ENCODE results near the gene ILRUN.
"Not testable (repeated sequence)": the region's sequence is repeated elsewhere in the genome, so short reads cannot be mapped to it uniquely, and the experiment has no call there.

ILRUN gene

DNA sequence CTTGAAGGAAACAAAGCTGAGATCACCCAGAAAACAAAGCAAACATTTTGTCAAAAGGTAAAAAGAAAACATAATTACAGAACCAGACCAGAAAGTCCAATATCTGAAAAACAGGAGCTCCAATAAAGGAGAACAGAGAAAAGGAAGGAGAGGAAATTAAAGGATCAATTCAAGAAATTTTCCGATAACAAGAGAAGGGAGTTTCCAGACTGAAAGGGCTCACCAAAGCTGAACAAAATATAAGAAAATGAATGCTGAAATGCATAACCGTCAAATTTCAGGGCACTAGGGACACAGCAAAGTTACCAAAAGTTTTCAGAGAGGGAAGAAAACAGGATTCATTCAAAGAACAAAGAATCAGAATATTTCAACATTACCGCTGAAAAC, 23.9 kb downstream of the ILRUN start:
- peak overlapping the region; percentile 66 for H3K4me3 ChIP-seq (ENCODE audit: low read depth, low read length)
- TF ChIP-seq, protein P1, sequence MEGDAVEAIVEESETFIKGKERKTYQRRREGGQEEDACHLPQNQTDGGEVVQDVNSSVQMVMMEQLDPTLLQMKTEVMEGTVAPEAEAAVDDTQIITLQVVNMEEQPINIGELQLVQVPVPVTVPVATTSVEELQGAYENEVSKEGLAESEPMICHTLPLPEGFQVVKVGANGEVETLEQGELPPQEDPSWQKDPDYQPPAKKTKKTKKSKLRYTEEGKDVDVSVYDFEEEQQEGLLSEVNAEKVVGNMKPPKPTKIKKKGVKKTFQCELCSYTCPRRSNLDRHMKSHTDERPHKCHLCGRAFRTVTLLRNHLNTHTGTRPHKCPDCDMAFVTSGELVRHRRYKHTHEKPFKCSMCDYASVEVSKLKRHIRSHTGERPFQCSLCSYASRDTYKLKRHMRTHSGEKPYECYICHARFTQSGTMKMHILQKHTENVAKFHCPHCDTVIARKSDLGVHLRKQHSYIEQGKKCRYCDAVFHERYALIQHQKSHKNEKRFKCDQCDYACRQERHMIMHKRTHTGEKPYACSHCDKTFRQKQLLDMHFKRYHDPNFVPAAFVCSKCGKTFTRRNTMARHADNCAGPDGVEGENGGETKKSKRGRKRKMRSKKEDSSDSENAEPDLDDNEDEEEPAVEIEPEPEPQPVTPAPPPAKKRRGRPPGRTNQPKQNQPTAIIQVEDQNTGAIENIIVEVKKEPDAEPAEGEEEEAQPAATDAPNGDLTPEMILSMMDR (IDR thresholded peaks at IDR 0.05; ENCODE audit: insufficient read depth, low read depth, low read length, missing control alignments), result no peak
- no peak for DNase-seq (ENCODE audit: low read depth)

DNA sequence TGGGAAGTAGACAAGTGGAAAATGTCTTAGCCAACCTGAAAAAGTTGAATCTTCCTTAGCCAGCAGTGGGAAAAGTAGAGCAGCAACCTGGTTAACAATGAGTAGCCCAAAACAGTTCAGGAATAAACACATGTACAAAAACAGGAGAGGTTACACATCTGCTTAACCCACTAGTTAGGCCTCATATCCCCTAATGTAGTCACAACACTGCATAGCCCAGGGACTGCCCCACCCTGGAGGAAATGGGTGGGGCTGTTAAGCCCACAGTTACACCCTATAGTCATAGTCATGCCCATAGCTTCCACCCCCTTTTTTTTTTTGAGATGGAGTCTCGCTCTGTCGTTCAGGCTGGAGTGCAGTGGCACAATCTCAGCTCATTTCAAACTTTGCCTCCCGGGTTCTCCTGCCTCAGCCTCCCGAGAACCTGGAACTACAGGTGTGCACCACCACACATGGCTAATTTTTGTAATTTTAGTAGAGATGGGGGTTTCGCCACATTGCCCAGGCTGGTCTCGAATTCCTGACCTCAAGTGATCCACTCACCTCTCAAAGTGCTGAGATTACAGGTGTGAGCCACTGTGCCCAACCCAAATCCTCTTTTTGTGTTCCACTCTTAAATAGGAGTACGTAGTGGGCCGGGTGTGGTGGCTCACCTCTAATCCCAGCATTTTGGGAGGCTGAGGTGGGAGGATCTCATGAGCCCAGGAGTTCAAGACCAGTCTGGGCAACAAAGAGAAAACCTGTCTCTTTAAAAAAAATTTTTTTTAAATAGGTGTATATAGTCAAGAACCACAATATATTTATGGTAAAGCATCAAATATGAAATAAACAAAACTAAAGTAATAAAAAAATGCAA, 24.5 kb downstream of the ILRUN start:
- DNase-seq (ENCODE audit: low read depth), result peak; percentile 94
- TF ChIP-seq, protein P1 (IDR thresholded peaks at IDR 0.05; ENCODE audit: insufficient read depth, low read depth, low read length, missing control alignments), result no peak
- H3K4me3 ChIP-seq (ENCODE audit: low read depth, low read length), result peak overlapping the region; percentile 66

DNA sequence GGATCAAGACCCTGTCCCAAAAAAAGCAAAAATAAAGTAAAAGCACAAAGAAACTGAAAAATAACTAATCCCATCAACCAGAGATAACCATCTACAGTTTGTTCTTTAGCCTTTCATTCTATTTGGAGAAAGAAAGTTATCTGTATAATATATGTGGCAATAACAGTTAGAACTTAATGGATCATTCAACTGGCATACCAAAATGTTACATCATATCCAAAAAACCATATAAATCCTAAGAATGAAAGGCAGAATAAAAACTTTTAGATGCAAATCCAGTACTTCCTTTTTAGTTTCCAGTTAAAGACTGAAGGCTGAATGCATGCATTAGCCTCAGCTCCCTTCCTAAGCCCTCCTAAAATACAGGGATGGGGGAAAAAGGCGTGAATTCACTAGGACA, 25.2 kb downstream of the ILRUN start:
- TF ChIP-seq, protein P1 (IDR thresholded peaks at IDR 0.05; ENCODE audit: insufficient read depth, low read depth, low read length, missing control alignments), result no peak
- no peak for DNase-seq (ENCODE audit: low read depth)
- H3K4me3 ChIP-seq (ENCODE audit: low read depth, low read length), result peak overlapping the region; percentile 44

DNA sequence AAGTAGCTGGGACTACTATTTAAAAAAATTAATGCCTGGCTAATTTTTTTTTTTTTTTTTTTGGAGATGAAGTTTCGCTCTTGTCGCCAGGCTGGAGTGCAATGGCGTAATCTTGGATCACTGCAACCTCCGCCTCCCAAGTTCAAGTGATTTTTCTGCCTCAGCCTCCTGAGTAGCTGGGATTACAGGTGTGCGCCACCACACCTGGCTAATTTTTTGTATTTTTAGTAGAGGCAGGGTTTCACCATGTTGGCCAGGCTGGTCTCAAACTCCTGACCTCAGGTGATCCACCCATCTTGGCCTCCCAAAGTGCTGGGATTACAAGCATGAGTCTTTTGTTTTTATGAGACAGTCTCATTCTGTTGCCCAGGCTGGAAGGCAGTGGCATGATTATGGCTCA, 27.8 kb downstream of the ILRUN start:
- H3K4me3 ChIP-seq (ENCODE audit: low read depth, low read length); DNase-seq (ENCODE audit: low read depth): not testable (repeated sequence)

DNA sequence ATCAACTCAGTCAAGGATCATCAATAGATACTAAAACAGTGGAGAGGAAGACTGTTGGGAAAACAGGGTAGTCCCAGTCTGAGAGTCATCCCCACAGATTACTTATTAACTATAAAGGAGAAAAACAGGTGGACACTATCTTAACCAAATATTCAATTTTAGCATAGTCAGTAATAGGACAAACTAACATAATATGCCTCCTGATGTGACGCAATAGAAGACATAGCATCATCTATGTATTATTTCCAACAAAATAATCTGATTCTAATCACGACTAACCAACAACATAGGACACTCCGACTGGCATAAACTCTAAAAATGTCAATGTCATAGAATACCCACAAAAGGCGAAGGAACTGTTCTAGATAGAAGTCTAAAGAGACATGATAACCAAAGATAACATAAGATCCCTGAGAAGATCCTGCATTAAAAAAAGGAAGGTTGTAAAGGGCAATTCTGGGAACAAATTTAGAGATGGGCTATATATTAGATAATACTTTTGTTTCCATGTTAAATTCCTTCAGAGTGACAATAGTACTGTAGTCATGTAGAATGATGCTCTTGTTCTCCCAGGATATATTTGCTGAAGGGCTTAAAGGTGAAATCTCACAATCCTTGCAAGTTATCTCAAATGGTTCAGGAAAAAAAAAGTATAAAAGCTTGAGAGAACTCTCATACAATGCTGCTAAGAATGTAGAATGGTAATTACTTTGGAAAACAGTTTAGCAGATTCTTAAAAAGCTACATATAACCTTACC, 28.9 kb downstream of the ILRUN start:
- DNase-seq (ENCODE audit: low read depth), result no peak
- TF ChIP-seq, protein P1 (IDR thresholded peaks at IDR 0.05; ENCODE audit: insufficient read depth, low read depth, low read length, missing control alignments), result no peak
- H3K4me3 ChIP-seq (ENCODE audit: low read depth, low read length), result no peak overlapping the region

DNA sequence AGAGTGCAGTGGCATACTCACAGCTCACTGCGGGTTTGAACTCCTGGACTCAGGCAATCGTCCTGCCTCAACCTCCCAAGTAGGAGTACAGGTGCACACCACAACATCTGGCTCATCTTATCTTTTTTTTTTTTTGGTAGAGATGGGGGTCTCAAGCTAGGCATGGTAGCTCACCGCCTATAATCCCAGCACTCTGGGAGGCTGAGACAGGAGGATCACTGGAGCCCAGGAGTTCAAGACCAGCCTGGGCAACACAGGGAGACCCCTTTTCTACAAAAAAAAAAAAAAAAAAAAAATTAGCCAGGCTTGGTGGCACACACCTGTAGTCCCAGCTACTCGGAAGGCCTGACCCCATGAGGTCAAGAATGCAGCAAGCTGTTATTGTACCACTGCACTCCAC, 31.5 kb downstream of the ILRUN start:
- TF ChIP-seq, protein P1 (IDR thresholded peaks at IDR 0.05; ENCODE audit: insufficient read depth, low read depth, low read length, missing control alignments), result no peak
- no peak overlapping the region for H3K4me3 ChIP-seq (ENCODE audit: low read depth, low read length)

DNA sequence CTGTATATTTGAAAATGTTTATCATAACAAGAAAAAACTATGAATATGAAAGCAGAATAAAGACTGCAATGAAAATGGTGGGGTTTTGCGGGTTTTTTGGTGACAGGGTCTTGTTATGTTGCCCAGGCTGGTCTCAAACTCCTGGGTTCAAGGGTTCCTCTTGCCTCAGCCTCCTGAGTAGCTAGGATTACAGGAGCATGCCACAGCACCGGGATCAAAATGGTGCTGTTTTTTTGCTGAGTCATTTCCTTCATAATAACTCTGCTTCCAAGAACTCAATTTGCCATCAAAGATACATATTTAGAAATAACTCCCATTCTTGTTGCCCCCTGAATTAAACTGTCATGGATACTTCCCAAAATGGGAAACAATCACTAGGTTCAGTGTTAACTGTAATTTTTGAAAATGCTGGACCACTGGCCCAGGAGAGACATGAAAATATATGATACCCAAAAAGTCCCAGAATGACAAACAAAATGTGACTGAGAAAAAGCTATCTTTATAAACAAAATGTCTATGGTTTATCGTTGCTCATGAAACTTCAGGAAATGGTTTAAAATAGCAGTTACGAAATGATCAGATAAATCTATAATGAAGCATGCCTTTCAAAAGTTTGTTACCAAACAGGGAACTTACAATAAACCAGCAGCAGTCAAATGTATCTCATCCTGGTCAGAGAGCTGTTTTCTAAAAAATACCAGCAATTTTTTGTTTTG, 32.2 kb downstream of the ILRUN start:
- DNase-seq (ENCODE audit: low read depth), result no peak
- H3K4me3 ChIP-seq (ENCODE audit: low read depth, low read length), result no peak overlapping the region
- TF ChIP-seq, protein P1 (IDR thresholded peaks at IDR 0.05; ENCODE audit: insufficient read depth, low read depth, low read length, missing control alignments), result no peak

More for the DNA sequence above, 31.5 kb downstream of the ILRUN start:
- DNase-seq (ENCODE audit: low read depth), result no peak
